Astrocyte (in vitro differentiated cells and primary cell): ENCODE data around the gene SLC45A1. TPM values are rescaled to one million over a fixed set of nuclear protein-coding genes. Genes with fewer than 3 reads are reported as not detected.
A peak's percentile ranks its signal among the peaks of the same experiment; 100 is the strongest.

Experiments used
- DNase-seq: peaks from one replicate; pipeline ENCODE4 v3.0.0-alpha.2; 2010; ENCODE audit warnings: low read depth
- FAIRE-seq: peaks from 2 replicates; lab custom pipeline; 2011; peaks lifted over from hg19 to GRCh38; lab: Jason Lieb, UNC
- H2AFZ ChIP-seq: 2 replicates; pipeline ENCODE4 v1.6.0; 2012; ENCODE audit warnings: low read depth, low read length, inconsistent platforms
- H3K27ac ChIP-seq: 2 replicates; pipeline ENCODE4 v1.5.1; 2011; ENCODE audit warnings: low read depth, low read length, inconsistent platforms
- H3K27me3 ChIP-seq: 2 replicates; pipeline ENCODE4 v1.6.0; 2011; ENCODE audit warnings: low read length, inconsistent platforms; ENCODE audit not compliant: insufficient read depth
- H3K36me3 ChIP-seq: 2 replicates; pipeline ENCODE4 v1.5.1; 2011; ENCODE audit warnings: low read length, inconsistent platforms; ENCODE audit not compliant: insufficient read depth
- H3K4me1 ChIP-seq: 2 replicates; pipeline ENCODE4 v1.5.1; 2011; ENCODE audit warnings: low read length, inconsistent platforms; ENCODE audit not compliant: insufficient read depth
- H3K4me2 ChIP-seq: 2 replicates; pipeline ENCODE4 v1.6.0; 2012; ENCODE audit warnings: low read length, inconsistent platforms
- H3K4me3 ChIP-seq: 2 replicates; pipeline ENCODE4 v1.5.1; 2011; ENCODE audit warnings: low read depth, mild to moderate bottlenecking, low read length, inconsistent platforms; ENCODE audit not compliant: insufficient read depth
- H3K79me2 ChIP-seq: 2 replicates; pipeline ENCODE4 v1.6.0; 2012; ENCODE audit warnings: mild to moderate bottlenecking, low read length, inconsistent platforms; ENCODE audit not compliant: insufficient read depth
- H3K9ac ChIP-seq: 2 replicates; pipeline ENCODE4 v1.6.0; 2012; ENCODE audit warnings: mild to moderate bottlenecking, low read length, inconsistent platforms
- H3K9me3 ChIP-seq: 2 replicates; pipeline ENCODE4 v1.5.1; 2012; ENCODE audit warnings: low read depth, mild to moderate bottlenecking, low read length, inconsistent platforms; ENCODE audit not compliant: insufficient read depth
- H4K20me1 ChIP-seq: 2 replicates; pipeline ENCODE4 v1.6.0; 2012; ENCODE audit warnings: low read length, inconsistent platforms; ENCODE audit not compliant: insufficient read depth
- H3K27ac Mint-ChIP-seq: one replicate; pipeline ENCODE4 v1.8.0; 2021; ENCODE audit warnings: mild to moderate bottlenecking, mixed read lengths; ENCODE audit not compliant: unreplicated experiment
- H3K27me3 Mint-ChIP-seq: one replicate; pipeline ENCODE4 v1.8.0; 2021; ENCODE audit warnings: low read depth, mixed read lengths; ENCODE audit not compliant: unreplicated experiment
- H3K36me3 Mint-ChIP-seq: one replicate; pipeline ENCODE4 v1.8.0; 2021; ENCODE audit warnings: low read depth, mixed read lengths; ENCODE audit not compliant: unreplicated experiment
- H3K4me1 Mint-ChIP-seq: one replicate; pipeline ENCODE4 v1.8.0; 2021; ENCODE audit warnings: low read depth, mixed read lengths; ENCODE audit not compliant: unreplicated experiment
- H3K4me3 Mint-ChIP-seq: one replicate; pipeline ENCODE4 v1.8.0; 2021; ENCODE audit warnings: mild to moderate bottlenecking, moderate library complexity, mixed read lengths; ENCODE audit not compliant: unreplicated experiment
- H3K9me3 Mint-ChIP-seq: one replicate; pipeline ENCODE4 v1.8.0; 2021; ENCODE audit warnings: mild to moderate bottlenecking, mixed read lengths; ENCODE audit not compliant: unreplicated experiment
- EZH2 ChIP-seq: IDR thresholded peaks from 2 replicates; pipeline ENCODE4 v1.6.1; 2012; ENCODE audit warnings: mild to moderate bottlenecking, low read length, inconsistent platforms; ENCODE audit not compliant: insufficient read depth
- total RNA-seq: library from RNA; stranded (reverse); gene quantifications from 2 replicates; pipeline ENCODE4 v1.2.1, GENCODE V29; 2021
- TF ChIP-seq, protein P1 (sequence below): IDR thresholded peaks from 2 replicates; pipeline ENCODE4 v1.5.1; 2011; ENCODE audit warnings: low read depth, mild to moderate bottlenecking, inconsistent platforms, low read length, moderate library complexity; ENCODE audit not compliant: insufficient read depth

SLC45A1 gene
- total RNA-seq, 1 donor from 2014 or later = 0.95 TPM

DNA sequence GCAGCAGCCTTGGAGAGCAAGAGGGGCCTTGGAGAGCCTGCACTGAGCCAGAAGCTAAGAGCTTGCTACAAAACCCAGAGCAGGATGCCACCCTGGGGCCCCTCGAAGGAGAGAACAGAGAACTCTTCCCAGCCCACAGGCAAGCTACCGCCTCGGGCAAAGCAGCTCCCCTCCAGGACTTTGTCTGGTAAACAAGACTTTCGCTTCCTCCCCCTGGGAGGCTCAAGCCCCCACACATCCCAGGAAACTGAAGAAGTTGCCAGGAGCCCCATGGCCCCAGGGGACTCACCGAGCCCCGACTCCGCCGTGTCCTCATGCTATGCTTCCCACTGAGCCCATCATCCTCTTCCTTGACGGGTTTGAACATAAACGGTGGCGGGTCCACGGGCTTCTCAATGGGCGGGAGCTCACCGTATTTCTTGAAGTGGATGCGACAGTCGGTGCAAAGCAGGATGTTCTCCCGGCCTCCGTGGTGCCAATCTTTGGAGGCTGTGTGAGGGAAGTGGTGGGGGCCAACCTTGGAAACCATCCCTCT, 45.9 kb downstream of the SLC45A1 start:
- Mint-ChIP-seq H3K27me3 (no peaks in the 10 kb centered on the region), H3K4me1 (peaks cover 27% of the 10 kb centered on the region), H3K9me3 (no peaks in the 10 kb centered on the region), H3K27ac (peak overlapping the region; percentile 26), H3K4me3 (no peak overlapping the region), H3K36me3 (peaks cover 25% of the 10 kb centered on the region)
- Histone ChIP-seq H3K27me3 (no peaks in the 10 kb centered on the region), H3K4me1 (no peaks in the 10 kb centered on the region), H3K4me3 (no peak overlapping the region), H4K20me1 (peaks cover 43% of the 10 kb centered on the region), H3K27ac (no peak overlapping the region), H3K4me2 (no peak overlapping the region), H3K9me3 (no peaks in the 10 kb centered on the region), H3K36me3 (peaks cover 9% of the 10 kb centered on the region), H3K79me2 (peaks cover 30% of the 10 kb centered on the region), H3K9ac (no peak overlapping the region), H2AFZ (no peak overlapping the region)
- FAIRE-seq = no peak
- TF ChIP-seq EZH2 = no peak
- TF ChIP-seq, protein P1, sequence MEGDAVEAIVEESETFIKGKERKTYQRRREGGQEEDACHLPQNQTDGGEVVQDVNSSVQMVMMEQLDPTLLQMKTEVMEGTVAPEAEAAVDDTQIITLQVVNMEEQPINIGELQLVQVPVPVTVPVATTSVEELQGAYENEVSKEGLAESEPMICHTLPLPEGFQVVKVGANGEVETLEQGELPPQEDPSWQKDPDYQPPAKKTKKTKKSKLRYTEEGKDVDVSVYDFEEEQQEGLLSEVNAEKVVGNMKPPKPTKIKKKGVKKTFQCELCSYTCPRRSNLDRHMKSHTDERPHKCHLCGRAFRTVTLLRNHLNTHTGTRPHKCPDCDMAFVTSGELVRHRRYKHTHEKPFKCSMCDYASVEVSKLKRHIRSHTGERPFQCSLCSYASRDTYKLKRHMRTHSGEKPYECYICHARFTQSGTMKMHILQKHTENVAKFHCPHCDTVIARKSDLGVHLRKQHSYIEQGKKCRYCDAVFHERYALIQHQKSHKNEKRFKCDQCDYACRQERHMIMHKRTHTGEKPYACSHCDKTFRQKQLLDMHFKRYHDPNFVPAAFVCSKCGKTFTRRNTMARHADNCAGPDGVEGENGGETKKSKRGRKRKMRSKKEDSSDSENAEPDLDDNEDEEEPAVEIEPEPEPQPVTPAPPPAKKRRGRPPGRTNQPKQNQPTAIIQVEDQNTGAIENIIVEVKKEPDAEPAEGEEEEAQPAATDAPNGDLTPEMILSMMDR = no peak
- no peak for DNase-seq

DNA sequence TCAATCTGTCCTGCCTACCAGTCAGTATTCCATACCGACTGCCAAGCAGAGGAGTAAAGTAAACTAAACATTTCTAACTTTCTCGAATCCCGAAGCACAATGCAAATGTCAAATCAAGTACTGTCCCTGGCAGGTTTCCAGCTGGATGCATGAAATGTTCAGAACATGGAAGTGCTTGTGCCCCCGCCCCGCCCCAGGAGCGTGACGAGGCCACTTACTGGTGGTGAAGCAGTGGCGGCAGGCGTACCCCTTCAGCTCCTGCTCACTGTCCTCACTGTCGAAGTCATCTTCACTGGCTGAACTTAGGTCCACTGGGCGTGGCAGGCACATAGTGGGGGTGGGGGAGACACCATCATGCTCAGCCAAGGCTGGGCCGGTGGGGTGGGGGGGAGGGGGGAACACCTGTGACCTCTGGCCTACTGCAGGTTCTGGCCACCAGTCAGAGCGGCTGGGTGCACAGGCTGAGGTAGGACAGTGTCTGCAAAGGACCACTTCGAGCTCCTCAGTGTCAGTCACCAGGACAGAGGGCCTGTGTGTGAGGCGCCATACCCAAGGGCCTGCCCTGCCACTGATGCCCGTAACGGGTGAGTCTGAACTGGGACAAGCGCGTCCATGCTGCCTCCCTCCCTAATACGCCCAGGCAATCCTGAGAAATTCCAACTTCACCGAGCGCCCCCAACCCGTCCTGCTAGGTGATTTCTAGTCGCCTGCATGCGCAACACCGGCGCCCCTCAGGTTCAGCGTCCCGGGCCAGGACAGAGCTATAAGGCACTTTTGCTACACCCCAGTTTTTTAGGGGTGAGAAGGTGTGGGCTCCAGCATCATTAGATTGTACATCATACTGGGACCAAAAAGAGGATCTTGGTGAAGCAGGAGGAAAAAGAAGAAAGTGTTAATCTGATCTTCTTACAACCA, 46.9 kb downstream of the SLC45A1 start:
- peaks cover 28% of the 10 kb centered on the region for H3K4me1 Mint-ChIP-seq
- peaks cover 25% of the 10 kb centered on the region for H3K36me3 Mint-ChIP-seq
- H4K20me1 ChIP-seq = peaks cover 47% of the 10 kb centered on the region

More for the DNA sequence above, 46.9 kb downstream of the SLC45A1 start:
- peaks cover 35% of the 10 kb centered on the region for H3K79me2 ChIP-seq
- H3K9me3 Mint-ChIP-seq = no peaks in the 10 kb centered on the region
- H3K4me2 ChIP-seq = no peak overlapping the region
- no peak overlapping the region for H3K4me3 ChIP-seq
- H3K9me3 ChIP-seq = no peaks in the 10 kb centered on the region
- no peaks in the 10 kb centered on the region for H3K27me3 Mint-ChIP-seq
- no peak for TF ChIP-seq EZH2
- TF ChIP-seq, protein P1 = no peak
- H3K27me3 ChIP-seq = no peaks in the 10 kb centered on the region
- no peak overlapping the region for H3K27ac ChIP-seq
- no peak overlapping the region for H3K27ac Mint-ChIP-seq
- no peaks in the 10 kb centered on the region for H3K4me1 ChIP-seq
- H3K4me3 Mint-ChIP-seq = no peak overlapping the region
- peaks cover 9% of the 10 kb centered on the region for H3K36me3 ChIP-seq
- no peak overlapping the region for H3K9ac ChIP-seq
- DNase-seq = no peak
- FAIRE-seq = no peak
- no peak overlapping the region for H2AFZ ChIP-seq
